Mucosa of descending colon (tissue), 3 donors: ENCODE measurements around the gene PPY. TPM values are rescaled to one million over a fixed set of nuclear protein-coding genes. Genes with fewer than 3 reads are reported as not detected.
"Not testable (repeated sequence)": the region's sequence is repeated elsewhere in the genome, so short reads cannot be mapped to it uniquely, and the experiment has no call there.

Experiments
- ATAC-seq: fragments of 200-7000 bp; cut with Tn5 transposase; one replicate; pipeline ENCODE4 v1.9.1; 2020; ENCODE audit warnings: mild to moderate bottlenecking, moderate library complexity
- DNase-seq, 3 donors: peaks; one replicate each; pipeline ENCODE4 v3.0.0-alpha.2; 2020
- H3K36me3 ChIP-seq: fragments of 200-600 bp; one replicate; pipeline ENCODE4 v1.8.0; 2021; ENCODE audit warnings: low read depth, mild to moderate bottlenecking
- H3K4me1 ChIP-seq: fragments of 200-600 bp; one replicate; pipeline ENCODE4 v1.8.0; 2021; ENCODE audit warnings: low read depth, mild to moderate bottlenecking
- H3K4me3 ChIP-seq: fragments of 200-600 bp; one replicate; pipeline ENCODE4 v1.8.0; 2021; ENCODE audit warnings: mild to moderate bottlenecking
- H3K9me3 ChIP-seq: fragments of 200-600 bp; one replicate; pipeline ENCODE4 v1.8.0; 2021; ENCODE audit warnings: mild to moderate bottlenecking
- intact Hi-C, 2 donors: fragments of 100-400 bp; cut with DNase I in 1 of 2; cut with micrococcal nuclease in 1 of 2; formaldehyde crosslinking; loops; one replicate each; pipeline versions ENCODE4 v1.11.0 to v1.11.1; 2022; cut with DNase I, micrococcal nuclease
- total RNA-seq, 3 donors: library from RNA; stranded (reverse); fragmentation: NEBNext Ultra II Directional in 2 of 3; extraction: Animal tissue kit (Norgen Biotek cat#: 25700) in 2 of 3; gene quantifications; one replicate each; pipeline versions ENCODE4 v1.2.1 to v1.2.4, GENCODE V29; 2021 to 2023
- TF ChIP-seq, protein P1 (sequence below): fragments of 200-600 bp; IDR thresholded peaks from one replicate; pipeline ENCODE4 v1.8.0; 2022; ENCODE audit warnings: antibody characterized with exemption, mild to moderate bottlenecking
- donor health status: DM: no; HTN: no; CAD: no; lungs with moderate emphysema.
- donor health status: DM: no; HTN: no; CAD: no.
- donor health status: DM: no; HTN: yes; CAD: no.

Gene PPY
- total RNA-seq, 3 donors from 2014 or later = 1.5 TPM; not detected in 2

DNA sequence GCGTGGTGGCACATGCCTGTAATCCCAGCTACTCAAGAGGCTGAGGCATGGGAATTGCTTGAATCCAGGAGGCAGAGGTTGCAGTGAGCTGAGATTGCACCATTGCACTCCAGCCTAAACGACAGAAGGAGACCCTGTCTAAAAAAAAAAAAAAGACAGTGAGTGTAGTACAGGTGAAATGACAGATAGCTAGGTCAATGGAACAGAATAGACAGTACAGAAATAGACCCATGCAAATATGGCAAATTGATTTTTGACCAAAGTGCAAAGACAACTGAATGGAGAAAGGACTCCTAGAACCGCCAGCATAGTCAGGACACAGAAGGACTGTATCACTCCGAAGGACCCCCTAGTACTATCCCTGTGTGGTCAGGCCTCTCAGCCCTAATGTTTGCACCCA, 28.1 kb upstream of the PPY start:
- DNase-seq = no peak
- intact Hi-C loops = no loop called here

DNA sequence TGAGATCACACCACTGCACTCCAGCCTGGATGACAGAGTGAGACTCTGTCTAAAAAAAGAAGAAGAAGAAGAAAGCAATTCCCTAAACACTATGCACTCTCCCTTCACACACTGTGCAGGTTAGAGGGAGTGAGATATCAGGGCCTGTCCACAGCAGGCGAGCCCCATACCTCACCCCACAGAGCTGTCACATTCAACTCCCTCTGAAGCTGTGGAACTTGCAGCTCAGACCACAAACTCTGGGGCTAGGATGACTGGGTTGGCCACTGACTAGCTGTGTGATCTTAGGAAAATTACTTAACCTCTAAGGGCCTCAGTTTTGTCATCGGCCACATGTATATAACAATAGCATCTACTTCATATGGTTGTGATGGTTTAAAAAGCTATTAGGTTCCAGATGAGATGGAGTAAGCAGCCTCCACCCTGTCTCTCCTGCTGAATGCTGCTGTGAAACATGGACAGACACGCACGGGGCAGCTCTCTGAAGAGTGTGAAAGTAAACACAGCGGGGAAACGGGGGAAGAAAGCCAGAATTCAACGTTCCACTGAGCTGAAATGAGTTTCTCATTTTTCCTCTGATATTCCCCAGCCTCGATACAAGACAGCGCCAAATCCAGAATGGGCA, 25.1 kb upstream of the PPY start:
- no peaks in the 10 kb centered on the region for H3K9me3 ChIP-seq
- no peak for ATAC-seq
- no peak overlapping the region for H3K4me3 ChIP-seq
- TF ChIP-seq, protein P1, sequence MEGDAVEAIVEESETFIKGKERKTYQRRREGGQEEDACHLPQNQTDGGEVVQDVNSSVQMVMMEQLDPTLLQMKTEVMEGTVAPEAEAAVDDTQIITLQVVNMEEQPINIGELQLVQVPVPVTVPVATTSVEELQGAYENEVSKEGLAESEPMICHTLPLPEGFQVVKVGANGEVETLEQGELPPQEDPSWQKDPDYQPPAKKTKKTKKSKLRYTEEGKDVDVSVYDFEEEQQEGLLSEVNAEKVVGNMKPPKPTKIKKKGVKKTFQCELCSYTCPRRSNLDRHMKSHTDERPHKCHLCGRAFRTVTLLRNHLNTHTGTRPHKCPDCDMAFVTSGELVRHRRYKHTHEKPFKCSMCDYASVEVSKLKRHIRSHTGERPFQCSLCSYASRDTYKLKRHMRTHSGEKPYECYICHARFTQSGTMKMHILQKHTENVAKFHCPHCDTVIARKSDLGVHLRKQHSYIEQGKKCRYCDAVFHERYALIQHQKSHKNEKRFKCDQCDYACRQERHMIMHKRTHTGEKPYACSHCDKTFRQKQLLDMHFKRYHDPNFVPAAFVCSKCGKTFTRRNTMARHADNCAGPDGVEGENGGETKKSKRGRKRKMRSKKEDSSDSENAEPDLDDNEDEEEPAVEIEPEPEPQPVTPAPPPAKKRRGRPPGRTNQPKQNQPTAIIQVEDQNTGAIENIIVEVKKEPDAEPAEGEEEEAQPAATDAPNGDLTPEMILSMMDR = no peak
- intact Hi-C loops = no loop called here
- no peaks in the 10 kb centered on the region for H3K4me1 ChIP-seq
- no peak for DNase-seq
- no peaks in the 10 kb centered on the region for H3K36me3 ChIP-seq

More for the DNA sequence above, 28.1 kb upstream of the PPY start:
- no peaks in the 10 kb centered on the region for H3K9me3 ChIP-seq
- no peak overlapping the region for H3K4me3 ChIP-seq
- H3K4me1 ChIP-seq = no peaks in the 10 kb centered on the region
- H3K36me3 ChIP-seq = no peaks in the 10 kb centered on the region
- no peak for ATAC-seq
- TF ChIP-seq, protein P1 = no peak

DNA sequence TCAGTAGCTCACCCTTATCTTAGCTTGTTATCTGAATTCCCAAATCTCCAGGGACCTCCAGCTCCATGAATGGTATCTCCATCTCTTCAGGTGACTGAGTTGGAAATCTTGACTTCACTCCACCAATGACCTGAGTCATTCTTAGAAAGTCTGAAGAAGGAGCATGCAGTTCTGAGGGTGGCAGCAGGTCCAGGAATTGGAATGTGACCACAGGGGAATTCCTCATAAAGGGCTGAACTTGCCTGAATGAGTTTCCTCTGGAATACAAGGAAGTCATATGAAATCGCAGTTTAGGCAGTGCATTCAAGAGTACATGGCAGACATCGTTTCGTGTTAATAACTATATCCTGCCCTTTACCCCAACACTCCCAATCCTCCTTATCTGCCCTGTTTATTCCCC, 24.0 kb upstream of the PPY start:
- intact Hi-C loops = no loop called here
- Histone ChIP-seq H3K9me3 (no peaks in the 10 kb centered on the region), H3K4me1 (no peaks in the 10 kb centered on the region), H3K36me3 (no peaks in the 10 kb centered on the region), H3K4me3 (no peak overlapping the region)
- DNase-seq (no peak), ATAC-seq (no peak)
- TF ChIP-seq, protein P1 = no peak

DNA sequence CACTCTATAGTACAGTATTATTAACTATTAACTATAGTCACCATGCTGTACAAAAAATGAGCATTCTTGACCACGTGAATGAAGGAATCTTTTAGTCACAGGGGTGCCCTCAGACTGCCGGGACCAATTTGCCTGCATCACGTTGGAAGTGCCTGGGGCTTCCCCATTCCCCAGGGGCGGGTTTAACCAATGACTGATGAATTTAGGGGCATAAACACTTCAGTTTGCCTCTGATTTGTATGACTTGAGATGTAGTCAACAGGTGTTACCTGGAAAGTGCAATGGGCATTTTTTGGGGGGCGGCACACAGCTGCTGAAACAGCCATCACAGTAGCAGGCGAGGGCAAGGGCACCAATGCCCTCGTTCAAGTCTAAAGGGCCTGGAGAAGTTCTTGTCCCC, 20.2 kb upstream of the PPY start:
- no peaks in the 10 kb centered on the region for H3K4me1 ChIP-seq
- no peaks in the 10 kb centered on the region for H3K9me3 ChIP-seq
- TF ChIP-seq, protein P1 = no peak
- intact Hi-C loops = no loop called here
- peak in 1 of 3 donors; percentile 6 for DNase-seq
- H3K36me3 ChIP-seq = no peaks in the 10 kb centered on the region
- H3K4me3 ChIP-seq = no peak overlapping the region
- no peak for ATAC-seq

DNA sequence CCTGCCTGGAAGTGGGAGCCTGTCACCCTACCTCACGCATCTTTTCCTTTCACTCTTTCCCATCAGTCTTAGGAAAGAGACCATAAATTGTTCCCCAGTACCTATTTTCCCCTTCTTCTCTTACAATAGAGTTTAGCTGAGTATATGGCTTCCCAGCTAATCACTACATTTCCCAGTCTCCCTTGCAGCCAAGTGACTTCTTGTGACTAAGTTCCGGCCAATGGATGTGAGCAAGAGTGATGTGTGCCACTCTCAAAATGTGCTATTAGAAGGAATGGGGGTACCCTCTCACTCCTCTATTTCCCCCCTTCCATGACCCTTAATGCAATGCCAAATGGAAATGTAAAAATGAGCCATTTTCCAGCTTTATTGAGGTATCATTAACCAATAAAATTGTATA, 19.7 kb upstream of the PPY start:
- intact Hi-C loops = no loop called here
- Histone ChIP-seq H3K4me3 (no peak overlapping the region), H3K4me1 (no peaks in the 10 kb centered on the region), H3K36me3 (no peaks in the 10 kb centered on the region), H3K9me3 (no peaks in the 10 kb centered on the region)
- TF ChIP-seq, protein P1 = no peak
- no peak for DNase-seq
- no peak for ATAC-seq

DNA sequence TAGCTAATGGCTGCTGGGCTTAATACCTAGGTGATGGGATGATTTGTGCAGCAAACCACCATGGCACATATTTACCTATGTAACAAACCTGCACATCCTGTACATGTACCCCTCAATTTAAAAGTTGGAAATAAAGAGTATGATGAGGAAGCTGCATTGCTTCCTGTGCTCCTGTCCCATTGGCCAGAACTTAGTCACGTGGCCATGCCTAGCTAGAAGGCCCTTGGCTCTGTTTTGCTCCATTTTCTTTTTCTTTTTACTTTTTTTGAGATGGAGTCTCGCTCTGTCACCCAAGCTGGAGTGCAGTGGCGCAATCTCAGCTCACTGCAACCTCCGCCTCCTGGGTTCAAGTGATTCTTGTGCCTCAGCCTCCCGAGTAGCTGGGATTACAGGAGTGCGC, 19.0 kb upstream of the PPY start:
- intact Hi-C loops, H3K9me3 ChIP-seq, H3K4me3 ChIP-seq, H3K36me3 ChIP-seq, DNase-seq, ATAC-seq, H3K4me1 ChIP-seq: not testable (repeated sequence)
